Gastrocnemius medialis (tissue), 4 donors: ENCODE measurements around the gene ATP6V1E1.

Source experiments
- CTCF ChIP-seq, 5 experiments: fragments of 450-650 bp in 3 of 5; fragments of 200-600 bp in 2 of 5; sonication (generic) in 2 of 5; IDR thresholded peaks in 4 of 5; conservative IDR thresholded peaks in 1 of 5; 1 replicate in 4 of 5; 2 replicates in 1 of 5; pipeline ENCODE4 v1.5.1; 2016 to 2019; ENCODE audit warnings: antibody characterized with exemption in 5 of 5, mild to moderate bottlenecking in 3 of 5, moderate library complexity in 3 of 5
- POLR2A ChIP-seq, 2 donors: fragments of 450-650 bp; IDR thresholded peaks; one replicate each; pipeline ENCODE4 v1.6.1; 2017; ENCODE audit warnings: antibody characterized with exemption in 2 of 2, mild to moderate bottlenecking in 2 of 2, moderate library complexity in 2 of 2

- no peak for TF ChIP-seq CTCF (IDR thresholded peaks at IDR 0.05 in 4 of 5, conservative IDR thresholded peaks at IDR 0.05 in 1 of 5)
- no peak for TF ChIP-seq POLR2A (IDR thresholded peaks at IDR 0.05)
Observed at GRCh38 chr22:17542452-17542851, 86.1 kb downstream of the ATP6V1E1 start.
